Adipocyte (in vitro differentiated cells): Measurements from ENCODE around the gene TSPAN11.
"Not testable (repeated sequence)": the region's sequence is repeated elsewhere in the genome, so short reads cannot be mapped to it uniquely, and the experiment has no call there.

Experiments used
- DNase-seq: peaks from one replicate; pipeline ENCODE4 v3.0.0-alpha.2; 2015; ENCODE audit warnings: low read depth
- H3K27me3 ChIP-seq: replicated peaks from 2 replicates; pipeline ENCODE4 v1.7.0; 2013; ENCODE audit warnings: mild to moderate bottlenecking, low read length, moderate library complexity; ENCODE audit not compliant: control insufficient read depth, insufficient read depth
- H3K36me3 ChIP-seq: 2 replicates; pipeline ENCODE4 v1.7.0; 2013; ENCODE audit warnings: low read length, mild to moderate bottlenecking, moderate library complexity; ENCODE audit not compliant: control insufficient read depth, insufficient read depth, severe bottlenecking
- H3K4me1 ChIP-seq: 2 replicates; pipeline ENCODE4 v1.7.0; 2013; ENCODE audit warnings: mild to moderate bottlenecking, low read length, moderate library complexity; ENCODE audit not compliant: control insufficient read depth, insufficient read depth
- H3K4me3 ChIP-seq: 2 replicates; pipeline ENCODE4 v1.7.0; 2013; ENCODE audit warnings: mild to moderate bottlenecking, low read length, moderate library complexity
- H3K9ac ChIP-seq: 2 replicates; pipeline ENCODE4 v1.7.0; 2013; ENCODE audit warnings: mild to moderate bottlenecking, low read length, moderate library complexity
- H3K9me3 ChIP-seq: 2 replicates; pipeline ENCODE4 v1.7.0; 2013; ENCODE audit warnings: mild to moderate bottlenecking, low read length, moderate library complexity; ENCODE audit not compliant: control insufficient read depth

The TSPAN11 gene

GRCh38 chr12:31005944-31006361 is 79.4 kb downstream of the TSPAN11 start:
- peak; percentile 57 for DNase-seq
- Histone ChIP-seq H3K9ac (no peak overlapping the region), H3K4me3 (no peak overlapping the region), H3K9me3 (no peaks in the 10 kb centered on the region), H3K27me3 (peaks cover 6% of the 10 kb centered on the region), H3K36me3 (no peaks in the 10 kb centered on the region), H3K4me1 (peaks cover 21% of the 10 kb centered on the region)

GRCh38 chr12:31006416-31007152 is 80.0 kb downstream of the TSPAN11 start:
- peaks cover 21% of the 10 kb centered on the region for H3K4me1 ChIP-seq
- H3K9me3 ChIP-seq, result no peaks in the 10 kb centered on the region
- no peak for DNase-seq
- H3K9ac ChIP-seq, result no peak overlapping the region
- H3K27me3 ChIP-seq, result peaks cover 6% of the 10 kb centered on the region
- H3K36me3 ChIP-seq, result no peaks in the 10 kb centered on the region
- no peak overlapping the region for H3K4me3 ChIP-seq

- Histone ChIP-seq H3K4me3 (no peak overlapping the region), H3K36me3 (no peaks in the 10 kb centered on the region), H3K27me3 (peaks cover 5% of the 10 kb centered on the region), H3K9ac (no peak overlapping the region), H3K9me3 (no peaks in the 10 kb centered on the region), H3K4me1 (peaks cover 20% of the 10 kb centered on the region)
- no peak for DNase-seq
These were observed 80.6 kb downstream of the TSPAN11 start for GRCh38 chr12:31007153-31007495.

GRCh38 chr12:31007636-31008175 is 81.2 kb downstream of the TSPAN11 start:
- Histone ChIP-seq H3K36me3 (no peaks in the 10 kb centered on the region), H3K9ac (no peak overlapping the region), H3K9me3 (no peaks in the 10 kb centered on the region), H3K27me3 (peaks cover under 1% of the 10 kb centered on the region), H3K4me3 (no peak overlapping the region), H3K4me1 (peaks cover 15% of the 10 kb centered on the region)
- DNase-seq, result no peak

- Histone ChIP-seq H3K4me1 (peaks cover 9% of the 10 kb centered on the region), H3K9ac (no peak overlapping the region), H3K9me3 (no peaks in the 10 kb centered on the region), H3K4me3 (no peak overlapping the region), H3K36me3 (no peaks in the 10 kb centered on the region), H3K27me3 (peaks cover 6% of the 10 kb centered on the region)
- DNase-seq, result no peak
These were observed 81.8 kb downstream of the TSPAN11 start for GRCh38 chr12:31008241-31008761.

GRCh38 chr12:31008961-31009840 is 82.7 kb downstream of the TSPAN11 start:
- Histone ChIP-seq H3K36me3 (no peaks in the 10 kb centered on the region), H3K27me3 (peaks cover 6% of the 10 kb centered on the region), H3K9ac (no peak overlapping the region), H3K4me3 (no peak overlapping the region), H3K9me3 (no peaks in the 10 kb centered on the region), H3K4me1 (peaks cover 8% of the 10 kb centered on the region)
- no peak for DNase-seq

- no peak overlapping the region for H3K4me3 ChIP-seq
- H3K36me3 ChIP-seq, result no peaks in the 10 kb centered on the region
- H3K27me3 ChIP-seq, result peaks cover 6% of the 10 kb centered on the region
- H3K9me3 ChIP-seq, result no peaks in the 10 kb centered on the region
- no peak for DNase-seq
- peaks cover 8% of the 10 kb centered on the region for H3K4me1 ChIP-seq
- H3K9ac ChIP-seq, result no peak overlapping the region
These were observed 83.4 kb downstream of the TSPAN11 start for GRCh38 chr12:31009976-31010375.

GRCh38 chr12:31011336-31011735 is 84.8 kb downstream of the TSPAN11 start:
- Histone ChIP-seq H3K9me3 (no peaks in the 10 kb centered on the region), H3K4me1 (no peaks in the 10 kb centered on the region), H3K9ac (no peak overlapping the region), H3K27me3 (peaks cover 6% of the 10 kb centered on the region), H3K36me3 (no peaks in the 10 kb centered on the region), H3K4me3 (no peak overlapping the region)
- DNase-seq, result no peak

- Histone ChIP-seq H3K27me3 (peaks cover 6% of the 10 kb centered on the region), H3K4me3 (no peak overlapping the region), H3K4me1 (no peaks in the 10 kb centered on the region), H3K9ac (no peak overlapping the region), H3K9me3 (no peaks in the 10 kb centered on the region), H3K36me3 (no peaks in the 10 kb centered on the region)
- peak; percentile 23 for DNase-seq
These were observed 85.4 kb downstream of the TSPAN11 start for GRCh38 chr12:31011746-31012566.

- not testable (repeated sequence) for H3K27me3 ChIP-seq, H3K4me3 ChIP-seq, DNase-seq, H3K36me3 ChIP-seq, H3K4me1 ChIP-seq, H3K9ac ChIP-seq, H3K9me3 ChIP-seq
These were observed 86.0 kb downstream of the TSPAN11 start for GRCh38 chr12:31012567-31012891.

GRCh38 chr12:31015215-31015614 is 88.7 kb downstream of the TSPAN11 start:
- H3K9ac ChIP-seq, result no peak overlapping the region
- H3K27me3 ChIP-seq, result peaks cover 6% of the 10 kb centered on the region
- H3K36me3 ChIP-seq, result no peaks in the 10 kb centered on the region
- no peak for DNase-seq
- no peaks in the 10 kb centered on the region for H3K9me3 ChIP-seq
- H3K4me3 ChIP-seq, result no peak overlapping the region
- H3K4me1 ChIP-seq, result no peaks in the 10 kb centered on the region
